Stimulated activated CD8-positive, alpha-beta memory T cell treated with anti-CD3 and anti-CD28 coated beads, Interleukin-4, amount 100 ng/mL, for 1 hour (primary cell): ENCODE data around the gene DEXI.

ENCODE experiments used
- DNase-seq, 2 donors: peaks; one replicate each; pipeline ENCODE4 v3.0.0-alpha.2; 2020; ENCODE audit warnings: low read depth in 2 of 2, low spot score in 1 of 2

Gene DEXI

DNA sequence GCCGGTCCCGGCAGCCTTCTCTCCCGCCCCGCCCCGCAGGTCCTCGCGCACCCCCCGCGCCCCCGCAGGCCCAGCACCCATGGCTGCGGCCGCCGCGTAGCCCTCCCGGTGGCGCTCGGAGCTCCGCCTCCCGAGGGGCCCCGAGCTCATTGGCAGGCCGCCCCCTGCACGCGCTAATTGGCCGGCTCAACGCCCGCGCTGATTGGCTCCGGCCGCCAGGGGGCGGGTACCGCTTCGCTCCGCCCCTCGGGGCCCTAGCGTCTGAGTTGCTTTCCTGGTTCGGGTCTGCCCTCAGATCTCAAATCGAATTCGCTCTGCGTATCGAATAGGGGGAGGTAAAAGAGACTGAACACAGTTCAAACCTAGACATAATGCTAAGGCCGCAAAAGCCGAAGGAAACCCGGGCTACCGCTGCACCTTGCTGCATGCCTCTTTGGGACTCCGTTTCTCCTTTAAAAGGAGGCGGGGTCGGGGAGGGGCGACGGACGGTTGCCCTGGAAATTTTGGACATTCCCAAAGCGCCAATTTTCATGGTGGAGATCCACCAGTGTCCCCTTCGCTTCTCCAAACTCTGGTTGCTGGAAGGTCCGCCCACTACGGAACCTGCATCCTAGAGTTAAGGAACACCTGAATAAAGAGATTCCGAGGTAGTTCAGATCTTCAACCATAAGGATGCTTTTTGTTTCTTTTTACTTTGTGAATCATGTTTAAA, at the start of gene DEXI:
Gene DEXI (minus strand): TSS at position 117 of the 712 bp plus-strand sequence. CDS start 463 bp downstream, outside the sequence.
- peak; percentile 84 to 92 for DNase-seq

- no peak for DNase-seq
Observed at GRCh38 chr16:10990378-10990777, 48.1 kb upstream of the DEXI start.

DNA sequence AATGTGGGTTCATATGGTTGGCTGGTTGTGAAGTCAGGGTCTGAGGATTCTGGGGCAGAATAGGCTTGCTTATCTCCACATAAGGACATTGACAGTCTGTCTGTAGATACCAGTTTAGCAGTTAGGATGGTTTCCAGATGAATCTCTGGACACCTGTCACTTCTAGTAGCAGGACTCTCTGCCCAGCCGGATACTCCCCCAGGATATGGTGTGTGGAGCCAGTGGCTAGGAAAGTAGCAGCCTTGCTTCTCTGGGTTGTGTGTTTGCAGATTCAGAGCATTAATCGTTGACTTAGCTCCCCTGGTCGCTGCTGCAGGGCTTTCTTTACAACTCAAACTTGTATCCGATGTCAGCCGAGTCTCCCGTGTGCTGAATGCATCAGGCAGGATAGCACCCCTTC, 47.3 kb upstream of the DEXI start:
- DNase-seq = no peak

GRCh38 chr16:10988879-10989278, 46.6 kb upstream of the DEXI start:
- no peak for DNase-seq

DNA sequence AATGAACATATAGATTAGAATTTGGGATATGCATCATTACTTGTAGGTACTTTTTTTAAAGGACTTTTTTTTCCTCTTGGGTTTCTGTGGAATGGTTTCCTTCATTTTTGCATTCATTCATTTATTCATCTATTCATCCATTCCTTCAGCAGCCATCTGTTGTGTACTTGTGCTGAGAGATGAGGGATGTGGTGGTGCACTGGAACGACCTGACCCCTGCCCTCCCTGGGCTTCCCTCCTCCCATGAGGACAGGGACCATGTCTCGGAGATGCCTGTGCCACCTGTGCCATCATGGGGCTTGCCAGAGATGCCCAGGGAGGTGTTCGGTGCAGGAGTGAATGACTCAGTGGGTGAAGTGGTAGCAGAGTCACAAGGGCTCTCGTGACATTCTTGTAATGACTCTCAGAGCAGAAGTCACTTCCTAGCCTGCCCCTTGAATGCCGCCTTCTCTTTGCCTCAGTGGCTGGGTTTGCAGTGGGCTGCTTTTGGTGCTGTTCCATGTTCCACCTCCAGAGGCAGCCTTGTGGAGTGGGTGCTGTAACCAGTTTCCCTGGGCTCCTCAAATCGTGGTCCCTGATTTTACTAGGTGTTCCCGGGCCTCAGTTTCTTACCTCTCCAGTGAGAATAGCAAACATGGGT, 46.0 kb upstream of the DEXI start:
- DNase-seq = no peak

- no peak for DNase-seq
Observed at GRCh38 chr16:10987361-10988163, 45.3 kb upstream of the DEXI start.

GRCh38 chr16:10984509-10984908, 42.2 kb upstream of the DEXI start:
- no peak for DNase-seq

- no peak for DNase-seq
Observed at GRCh38 chr16:10983159-10983558, 40.9 kb upstream of the DEXI start.

- DNase-seq = no peak
Observed at GRCh38 chr16:10982465-10983150, 40.3 kb upstream of the DEXI start.

- DNase-seq = no peak
Observed at GRCh38 chr16:10981697-10982216, 39.5 kb upstream of the DEXI start.

GRCh38 chr16:10980813-10981212, 38.5 kb upstream of the DEXI start:
- no peak for DNase-seq

DNA sequence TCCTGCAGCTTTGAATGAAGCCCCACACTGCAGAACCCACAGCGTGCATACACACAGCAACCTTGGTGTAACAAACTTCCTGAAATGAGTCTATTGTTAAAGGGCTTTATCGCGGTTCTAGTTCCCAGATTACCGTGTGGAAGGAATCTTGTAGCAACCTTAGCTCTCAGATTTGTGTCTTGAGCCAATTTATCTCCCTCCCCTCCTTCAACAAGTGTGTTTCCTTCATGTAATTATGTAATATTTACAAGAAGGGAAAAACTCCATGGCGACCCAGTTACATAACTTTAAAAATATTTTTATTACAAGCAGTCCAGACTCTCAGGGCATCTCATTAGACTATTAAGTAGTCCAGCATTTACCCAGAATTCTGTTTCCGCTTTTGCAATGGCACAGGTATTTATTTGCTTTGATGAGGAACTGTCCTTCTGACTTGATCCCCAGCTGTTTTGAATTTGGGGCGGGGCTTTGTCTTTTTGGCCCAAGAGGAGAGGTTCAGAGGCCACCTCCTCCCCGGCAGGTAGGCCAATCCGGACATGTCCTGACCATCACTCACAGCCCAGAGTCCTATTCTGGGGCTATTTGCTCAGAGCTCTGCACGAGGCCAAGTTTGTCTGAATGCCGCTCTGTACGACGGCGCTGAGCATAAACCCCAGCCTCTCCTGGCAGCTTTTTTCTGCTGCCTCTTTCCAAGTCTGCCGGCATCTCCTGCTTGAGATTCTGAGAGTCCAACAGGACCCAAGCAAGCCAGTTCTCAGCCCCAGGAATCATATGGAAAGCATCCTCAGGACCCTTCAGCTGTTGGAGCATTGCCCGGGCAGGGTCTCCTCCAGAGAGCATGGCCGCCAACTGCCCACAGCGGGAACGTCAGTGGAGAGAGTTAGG, 37.7 kb upstream of the DEXI start:
- no peak for DNase-seq

DNA sequence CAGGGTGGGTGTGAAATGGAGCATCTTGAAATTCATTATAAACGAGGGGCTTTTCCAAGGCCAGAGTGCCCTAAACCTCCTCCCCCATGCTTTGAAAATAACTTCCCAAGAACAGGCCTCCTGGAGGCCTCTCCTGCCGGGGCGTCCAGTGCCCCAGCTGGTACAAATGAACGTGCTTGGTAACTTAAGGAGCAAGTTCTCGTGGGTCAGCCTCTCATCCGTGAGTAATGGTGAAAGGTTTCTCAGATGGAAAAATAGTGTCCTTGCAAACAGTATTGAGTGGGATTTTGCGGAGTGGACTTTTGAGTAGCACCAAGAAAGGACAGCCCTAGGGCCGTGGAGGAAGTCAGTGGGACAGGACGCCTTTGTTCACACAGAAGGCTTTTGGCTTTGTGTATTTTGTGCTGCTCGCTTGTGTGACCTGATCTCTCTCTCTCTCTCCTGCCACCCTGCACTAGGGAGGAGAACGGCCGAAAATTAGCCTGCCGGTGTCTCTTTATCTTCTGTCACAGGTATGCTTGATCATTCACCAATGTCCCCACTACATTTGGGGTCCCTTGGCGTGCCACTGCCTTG, 36.7 kb upstream of the DEXI start:
- no peak for DNase-seq

- DNase-seq = no peak
Observed at GRCh38 chr16:10978124-10978523, 35.9 kb upstream of the DEXI start.

DNA sequence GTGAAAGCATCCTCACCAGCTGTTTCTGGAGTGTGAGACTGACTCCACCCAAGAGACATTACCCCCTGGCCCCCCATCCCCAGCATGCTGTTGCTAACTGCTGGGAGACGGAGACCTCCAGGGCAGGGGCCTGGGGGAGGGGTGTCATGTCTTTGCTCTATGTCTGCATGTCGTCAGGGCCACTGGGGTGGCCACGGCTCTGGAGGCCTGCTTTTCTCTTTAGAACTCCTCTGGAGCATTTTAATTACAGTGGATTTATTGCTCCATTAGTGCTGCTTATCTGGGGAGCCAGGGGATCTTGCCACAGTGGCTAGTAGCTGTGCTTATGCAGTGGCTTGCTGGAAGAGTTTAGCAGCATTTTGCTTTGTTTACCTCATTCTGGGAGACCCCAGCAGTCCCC, 34.4 kb upstream of the DEXI start:
- DNase-seq = no peak

- no peak for DNase-seq
Observed at GRCh38 chr16:10972819-10973464, 30.7 kb upstream of the DEXI start.

- DNase-seq = no peak
Observed at GRCh38 chr16:10972108-10972818, 30.0 kb upstream of the DEXI start.

DNA sequence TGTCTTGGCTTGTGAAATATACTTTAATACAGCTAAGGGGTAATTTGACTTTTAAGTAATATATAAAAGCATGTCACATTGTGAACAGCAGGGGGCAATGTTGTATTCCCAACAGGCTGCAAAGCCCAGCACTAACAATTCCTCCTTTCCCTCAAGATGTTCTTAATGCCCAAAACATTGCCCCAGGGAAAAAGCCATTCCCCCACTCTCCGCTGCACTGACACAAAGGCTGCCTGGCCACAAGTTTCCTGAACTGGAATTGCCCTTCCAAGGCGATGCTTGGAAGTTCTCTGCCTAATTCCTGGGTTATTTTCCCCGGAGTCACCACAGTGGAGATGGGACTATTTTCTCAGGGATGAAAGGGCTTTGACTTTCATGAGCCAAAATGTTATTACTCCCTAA, 29.3 kb upstream of the DEXI start:
- no peak for DNase-seq

DNA sequence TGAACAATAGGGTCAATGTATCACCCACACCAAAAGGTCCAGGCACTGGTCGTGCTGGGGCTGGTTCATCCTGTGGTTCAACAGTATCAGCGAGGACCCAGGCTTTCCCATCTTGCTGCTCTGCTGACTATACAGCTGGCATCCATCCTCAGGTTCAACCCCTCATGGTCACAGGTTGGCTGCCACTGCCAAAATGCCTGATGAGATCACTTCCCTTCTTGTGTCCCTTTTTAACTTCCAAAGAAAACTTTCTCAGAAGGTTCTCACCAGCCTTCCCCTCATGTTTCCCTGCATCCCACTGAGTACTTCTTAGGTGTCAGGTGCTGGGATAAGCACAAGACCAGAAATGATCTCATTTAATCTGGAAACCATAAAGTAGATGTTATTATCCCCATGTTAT, 27.8 kb upstream of the DEXI start:
- DNase-seq = no peak
